Measurements from ENCODE around the gene BEGAIN.

BEGAIN gene

GRCh38 chr14:100548295-100548655 lies 38.9 kb downstream of the BEGAIN start:
- no peak for DNase-seq

GRCh38 chr14:100547633-100548294 lies 39.5 kb downstream of the BEGAIN start:
- peak; percentile 80 for DNase-seq

- DNase-seq, result no peak
Observed at GRCh38 chr14:100546051-100546443, 41.2 kb downstream of the BEGAIN start.

- no peak for DNase-seq
Observed at GRCh38 chr14:100545359-100545758, 41.9 kb downstream of the BEGAIN start.

GRCh38 chr14:100544506-100545141 lies 42.6 kb downstream of the BEGAIN start:
- no peak for DNase-seq

GRCh38 chr14:100543471-100544455 lies 43.5 kb downstream of the BEGAIN start:
- DNase-seq, result no peak

GRCh38 chr14:100542619-100543205 lies 44.5 kb downstream of the BEGAIN start:
- no peak for DNase-seq

- DNase-seq, result no peak
Observed at GRCh38 chr14:100541621-100542560, 45.3 kb downstream of the BEGAIN start.

GRCh38 chr14:100540926-100541620 lies 46.1 kb downstream of the BEGAIN start:
- DNase-seq, result no peak

- DNase-seq, result peak; percentile 50
Observed at GRCh38 chr14:100540141-100540925, 46.9 kb downstream of the BEGAIN start.

GRCh38 chr14:100539766-100540140 lies 47.5 kb downstream of the BEGAIN start:
- DNase-seq, result no peak

- no peak for DNase-seq
Observed at GRCh38 chr14:100539003-100539660, 48.1 kb downstream of the BEGAIN start.

- no peak for DNase-seq
Observed at GRCh38 chr14:100538351-100539002, 48.7 kb downstream of the BEGAIN start.

GRCh38 chr14:100537446-100538350 lies 49.5 kb downstream of the BEGAIN start:
- DNase-seq, result no peak

- no peak for DNase-seq
Observed at GRCh38 chr14:100536721-100537445, 50.3 kb downstream of the BEGAIN start.

- DNase-seq, result no peak
Observed at GRCh38 chr14:100536121-100536510, 51.1 kb downstream of the BEGAIN start.

GRCh38 chr14:100535287-100536120 lies 51.7 kb downstream of the BEGAIN start:
- no peak for DNase-seq

All from hematopoietic multipotent progenitor cell treated with erythropoietin and hydrocortisone succinate and interleukin-3 and kit ligand, for 6 days (in vitro differentiated cells).